Bronchial epithelial cell (primary cell): ENCODE data around the gene PHACTR1. TPM values are rescaled to one million over a fixed set of nuclear protein-coding genes. Genes with fewer than 3 reads are reported as not detected.

ENCODE experiments used
- DNase-seq: peaks from one replicate; pipeline ENCODE4 v3.0.0-alpha.2; 2010; ENCODE audit warnings: low read depth
- FAIRE-seq: peaks from 2 replicates; lab custom pipeline; 2011; peaks lifted over from hg19 to GRCh38; lab: Jason Lieb, UNC
- H3K27me3 ChIP-seq: 2 replicates; pipeline ENCODE4 v1.5.1; 2011; ENCODE audit warnings: low read length; ENCODE audit not compliant: control insufficient read depth, insufficient read depth
- H3K36me3 ChIP-seq: 2 replicates; pipeline ENCODE4 v1.5.1; 2011; ENCODE audit warnings: low read length; ENCODE audit not compliant: control insufficient read depth, insufficient read depth
- H3K4me3 ChIP-seq: 2 replicates; pipeline ENCODE4 v1.5.1; 2011; ENCODE audit warnings: mild to moderate bottlenecking, low read depth, low read length, control low read depth
- total RNA-seq: library from RNA; depleted of rRNA; stranded (reverse); fragments of >200 nt; gene quantifications from 2 replicates; pipeline ENCODE4 v1.2.1, GENCODE V29; 2014
- TF ChIP-seq, protein P1 (sequence below): IDR thresholded peaks from 2 replicates; pipeline ENCODE4 v1.5.1; 2011; ENCODE audit warnings: mild to moderate bottlenecking, moderate library complexity, low read length, control low read depth, inconsistent platforms; ENCODE audit not compliant: insufficient read depth, severe bottlenecking

PHACTR1 gene
- total RNA-seq, 1 donor from 2014 or later = under 0.01 TPM

DNA sequence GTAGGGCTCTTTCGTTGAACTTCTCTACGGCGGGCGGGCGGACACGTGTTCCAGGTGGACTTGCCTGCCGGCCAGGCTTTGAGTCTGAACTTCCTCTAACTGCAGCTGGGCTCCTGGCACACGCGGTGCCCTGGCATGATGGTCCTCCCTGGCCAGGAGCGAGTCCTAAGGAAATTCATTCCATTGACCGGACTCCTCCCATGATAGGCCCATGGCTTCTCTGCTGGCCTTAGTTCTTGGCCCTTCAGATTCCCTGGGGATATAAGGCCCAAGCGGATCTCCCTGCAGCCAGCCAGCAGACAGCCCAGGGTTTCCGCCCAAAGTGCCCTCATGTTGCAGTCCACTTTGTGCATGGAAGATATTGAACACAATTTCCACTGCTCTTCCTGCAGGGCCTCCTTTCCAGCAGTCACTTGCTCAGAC is 572.4 kb downstream of the PHACTR1 start:
- DNase-seq (no peak), FAIRE-seq (no peak)
- H3K27me3 ChIP-seq = no peaks in the 10 kb centered on the region
- H3K36me3 ChIP-seq = peaks cover 5% of the 10 kb centered on the region
- TF ChIP-seq, protein P1, sequence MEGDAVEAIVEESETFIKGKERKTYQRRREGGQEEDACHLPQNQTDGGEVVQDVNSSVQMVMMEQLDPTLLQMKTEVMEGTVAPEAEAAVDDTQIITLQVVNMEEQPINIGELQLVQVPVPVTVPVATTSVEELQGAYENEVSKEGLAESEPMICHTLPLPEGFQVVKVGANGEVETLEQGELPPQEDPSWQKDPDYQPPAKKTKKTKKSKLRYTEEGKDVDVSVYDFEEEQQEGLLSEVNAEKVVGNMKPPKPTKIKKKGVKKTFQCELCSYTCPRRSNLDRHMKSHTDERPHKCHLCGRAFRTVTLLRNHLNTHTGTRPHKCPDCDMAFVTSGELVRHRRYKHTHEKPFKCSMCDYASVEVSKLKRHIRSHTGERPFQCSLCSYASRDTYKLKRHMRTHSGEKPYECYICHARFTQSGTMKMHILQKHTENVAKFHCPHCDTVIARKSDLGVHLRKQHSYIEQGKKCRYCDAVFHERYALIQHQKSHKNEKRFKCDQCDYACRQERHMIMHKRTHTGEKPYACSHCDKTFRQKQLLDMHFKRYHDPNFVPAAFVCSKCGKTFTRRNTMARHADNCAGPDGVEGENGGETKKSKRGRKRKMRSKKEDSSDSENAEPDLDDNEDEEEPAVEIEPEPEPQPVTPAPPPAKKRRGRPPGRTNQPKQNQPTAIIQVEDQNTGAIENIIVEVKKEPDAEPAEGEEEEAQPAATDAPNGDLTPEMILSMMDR = no peak
- H3K4me3 ChIP-seq = no peak overlapping the region

- FAIRE-seq (no peak), DNase-seq (no peak)
- Histone ChIP-seq H3K36me3 (peaks cover 6% of the 10 kb centered on the region), H3K27me3 (no peaks in the 10 kb centered on the region), H3K4me3 (no peak overlapping the region)
- TF ChIP-seq, protein P1 = no peak
Measured at GRCh38 chr6:13289789-13290318, 573.3 kb downstream of the PHACTR1 start.

GRCh38 chr6:13290335-13290734 is 573.8 kb downstream of the PHACTR1 start:
- Histone ChIP-seq H3K4me3 (no peak overlapping the region), H3K27me3 (no peaks in the 10 kb centered on the region), H3K36me3 (peaks cover 7% of the 10 kb centered on the region)
- DNase-seq (no peak), FAIRE-seq (no peak)
- TF ChIP-seq, protein P1 = no peak

- Histone ChIP-seq H3K4me3 (no peak overlapping the region), H3K27me3 (no peaks in the 10 kb centered on the region), H3K36me3 (peaks cover 11% of the 10 kb centered on the region)
- FAIRE-seq (no peak), DNase-seq (no peak)
- TF ChIP-seq, protein P1 = no peak
Measured at GRCh38 chr6:13292774-13293173, 576.2 kb downstream of the PHACTR1 start.

DNA sequence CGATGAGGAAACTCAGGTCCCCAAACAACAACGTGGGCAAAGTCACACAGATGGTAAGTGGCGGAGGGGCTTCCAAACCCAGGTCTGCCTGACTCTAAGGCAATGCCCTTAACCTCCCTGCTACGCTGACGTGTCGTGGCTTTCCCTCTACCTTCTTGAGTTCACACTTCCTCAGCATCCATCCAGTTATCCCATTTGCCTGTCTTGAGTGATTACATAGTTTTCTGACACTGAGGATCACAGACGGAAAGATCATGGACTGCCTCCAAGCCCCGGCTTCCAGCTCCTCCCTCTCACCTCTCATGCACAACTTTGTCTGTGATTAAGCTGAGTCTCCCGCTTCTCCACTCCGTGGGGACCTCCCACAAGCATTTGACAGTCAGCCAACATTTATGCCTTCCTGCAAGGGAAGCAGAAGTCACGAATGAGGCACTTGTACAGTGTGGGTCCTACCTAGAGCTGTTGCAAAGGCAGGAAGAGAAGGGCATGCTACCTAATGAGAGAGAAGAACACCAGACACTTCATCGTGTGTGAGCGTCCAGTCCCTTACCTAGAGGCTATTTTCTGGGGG is 578.0 kb downstream of the PHACTR1 start:
- TF ChIP-seq, protein P1 = no peak
- Histone ChIP-seq H3K27me3 (no peaks in the 10 kb centered on the region), H3K4me3 (no peak overlapping the region), H3K36me3 (peaks cover 13% of the 10 kb centered on the region)
- no peak for DNase-seq
- FAIRE-seq = no peak

DNA sequence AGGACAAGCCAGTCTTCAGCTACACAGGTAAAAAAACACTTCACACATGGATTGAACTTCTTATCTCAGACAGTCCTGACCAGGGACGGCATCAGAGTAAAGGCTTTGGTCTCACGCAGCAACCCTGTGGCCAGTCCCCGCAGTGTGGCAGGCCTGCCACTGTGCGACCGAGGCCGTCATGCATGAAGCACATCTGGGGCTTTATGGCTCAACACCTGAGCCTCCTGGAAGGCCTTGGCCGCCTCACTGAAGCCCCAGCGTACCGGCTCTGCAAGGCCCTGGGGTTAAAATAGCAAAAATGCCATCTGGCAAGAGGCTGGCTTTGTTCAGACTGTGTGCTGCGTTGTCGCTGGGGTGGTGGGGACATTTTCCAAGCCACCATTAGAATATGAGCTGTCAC is 579.0 kb downstream of the PHACTR1 start:
- no peaks in the 10 kb centered on the region for H3K27me3 ChIP-seq
- FAIRE-seq = no peak
- H3K36me3 ChIP-seq = peaks cover 16% of the 10 kb centered on the region
- TF ChIP-seq, protein P1 = no peak
- H3K4me3 ChIP-seq = no peak overlapping the region
- no peak for DNase-seq
